GM18870 (cell line): Measurements from ENCODE around the gene CIBAR2.
"Not testable (repeated sequence)": the region's sequence is repeated elsewhere in the genome, so short reads cannot be mapped to it uniquely, and the experiment has no call there.

Source experiments
- ATAC-seq: cut with Tn5 transposase; IDR thresholded peaks from one replicate; pipeline ENCODE4 v1.9.1; 2021; ENCODE audit warnings: moderate library complexity; ENCODE audit not compliant: unreplicated experiment

The CIBAR2 gene

GRCh38 chr16:85064186-85064585 is 48.1 kb downstream of the CIBAR2 start:
- ATAC-seq, result no peak

- ATAC-seq, result no peak
Measured at GRCh38 chr16:85062845-85063244, 49.4 kb downstream of the CIBAR2 start.

GRCh38 chr16:85062323-85062722 is 49.9 kb downstream of the CIBAR2 start:
- ATAC-seq, result no peak

- no peak for ATAC-seq
Measured at GRCh38 chr16:85061566-85061965, 50.7 kb downstream of the CIBAR2 start.

- ATAC-seq, result no peak
Measured at GRCh38 chr16:85058909-85059308, 53.4 kb downstream of the CIBAR2 start.

- ATAC-seq, result no peak
Measured at GRCh38 chr16:85057948-85058347, 54.3 kb downstream of the CIBAR2 start.

GRCh38 chr16:85057212-85057889 is 54.9 kb downstream of the CIBAR2 start:
- no peak for ATAC-seq

- ATAC-seq, result no peak
Measured at GRCh38 chr16:85056211-85056748, 56.0 kb downstream of the CIBAR2 start.

GRCh38 chr16:85055493-85056210 is 56.6 kb downstream of the CIBAR2 start:
- peak; percentile 83 for ATAC-seq

GRCh38 chr16:85054948-85055492 is 57.3 kb downstream of the CIBAR2 start:
- no peak for ATAC-seq

GRCh38 chr16:85054321-85054720 is 58.0 kb downstream of the CIBAR2 start:
- ATAC-seq, result not testable (repeated sequence)

GRCh38 chr16:85052536-85052935 is 59.7 kb downstream of the CIBAR2 start:
- ATAC-seq, result no peak

GRCh38 chr16:85051683-85052082 is 60.6 kb downstream of the CIBAR2 start:
- no peak for ATAC-seq

- ATAC-seq, result no peak
Measured at GRCh38 chr16:85051067-85051581, 61.1 kb downstream of the CIBAR2 start.

- ATAC-seq, result no peak
Measured at GRCh38 chr16:85049706-85050305, 62.5 kb downstream of the CIBAR2 start.

- ATAC-seq, result no peak
Measured at GRCh38 chr16:85048921-85049562, 63.2 kb downstream of the CIBAR2 start.
